ENCODE results near the gene SEMA3D.

The SEMA3D gene

DNA sequence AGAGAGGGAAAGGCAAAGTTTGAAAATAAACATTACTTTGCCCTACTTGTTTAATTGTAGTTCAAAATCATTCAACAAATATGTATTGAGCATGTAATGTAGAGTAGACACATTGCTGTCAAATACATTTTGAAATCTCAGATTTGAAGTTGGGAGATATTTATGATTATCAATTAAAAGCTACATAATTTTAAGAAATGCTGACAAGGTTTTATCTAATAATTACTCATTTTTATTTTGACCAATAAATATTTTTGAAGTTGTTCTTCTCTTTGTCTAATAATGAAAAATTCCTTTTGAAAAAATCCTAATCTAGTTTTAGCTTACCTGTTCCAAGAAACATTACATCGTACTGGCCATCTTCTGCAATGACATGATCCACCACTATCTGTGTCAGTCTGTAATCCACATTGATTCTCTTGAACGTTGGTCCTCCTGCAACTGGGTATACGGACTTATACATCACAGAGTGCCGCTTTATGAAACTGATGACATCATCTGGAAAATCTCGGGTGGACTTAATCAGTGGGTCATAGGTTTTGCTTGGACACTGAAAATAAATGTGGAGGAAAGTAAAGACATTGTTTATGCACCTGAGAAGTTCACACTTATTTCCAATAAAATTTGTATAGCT is 164.7 kb downstream of the SEMA3D start:
- Histone ChIP-seq H3K27ac (no peak overlapping the region), H3K4me3 (no peak overlapping the region)
- DNase-seq (ENCODE audit: low spot score): no peak
- TF ChIP-seq, protein P1, sequence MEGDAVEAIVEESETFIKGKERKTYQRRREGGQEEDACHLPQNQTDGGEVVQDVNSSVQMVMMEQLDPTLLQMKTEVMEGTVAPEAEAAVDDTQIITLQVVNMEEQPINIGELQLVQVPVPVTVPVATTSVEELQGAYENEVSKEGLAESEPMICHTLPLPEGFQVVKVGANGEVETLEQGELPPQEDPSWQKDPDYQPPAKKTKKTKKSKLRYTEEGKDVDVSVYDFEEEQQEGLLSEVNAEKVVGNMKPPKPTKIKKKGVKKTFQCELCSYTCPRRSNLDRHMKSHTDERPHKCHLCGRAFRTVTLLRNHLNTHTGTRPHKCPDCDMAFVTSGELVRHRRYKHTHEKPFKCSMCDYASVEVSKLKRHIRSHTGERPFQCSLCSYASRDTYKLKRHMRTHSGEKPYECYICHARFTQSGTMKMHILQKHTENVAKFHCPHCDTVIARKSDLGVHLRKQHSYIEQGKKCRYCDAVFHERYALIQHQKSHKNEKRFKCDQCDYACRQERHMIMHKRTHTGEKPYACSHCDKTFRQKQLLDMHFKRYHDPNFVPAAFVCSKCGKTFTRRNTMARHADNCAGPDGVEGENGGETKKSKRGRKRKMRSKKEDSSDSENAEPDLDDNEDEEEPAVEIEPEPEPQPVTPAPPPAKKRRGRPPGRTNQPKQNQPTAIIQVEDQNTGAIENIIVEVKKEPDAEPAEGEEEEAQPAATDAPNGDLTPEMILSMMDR (IDR thresholded peaks at IDR 0.05): no peak

DNA sequence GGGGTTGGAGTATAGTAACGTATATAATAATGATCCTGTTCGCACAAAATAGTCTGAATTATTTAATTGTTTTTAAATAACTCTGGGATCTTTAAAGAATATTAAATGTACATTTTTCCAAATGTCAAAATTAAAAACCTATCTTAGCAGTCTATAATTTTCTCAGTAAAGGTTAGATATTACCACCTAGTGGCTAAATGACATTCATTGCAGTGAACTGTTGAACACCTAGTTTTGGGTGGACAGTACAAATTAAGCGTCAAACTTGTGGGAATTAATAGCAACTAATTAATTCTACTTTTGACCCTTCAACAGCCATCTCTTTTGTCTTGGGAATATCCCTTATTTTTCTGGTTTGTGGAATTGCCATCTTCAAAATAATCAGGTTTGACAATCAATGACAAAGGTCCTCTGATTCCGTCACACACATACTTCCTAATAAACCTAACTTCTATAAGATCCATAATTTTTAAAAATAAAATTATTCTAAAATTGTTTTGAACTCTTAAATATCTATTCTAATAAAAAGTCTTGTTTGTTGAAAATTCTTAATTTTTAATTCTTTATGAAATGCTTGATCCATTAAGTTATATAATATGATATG is 165.7 kb downstream of the SEMA3D start:
- H3K4me3 ChIP-seq: no peak overlapping the region
- TF ChIP-seq, protein P1 (IDR thresholded peaks at IDR 0.05): no peak
- DNase-seq (ENCODE audit: low spot score): no peak
- H3K27ac ChIP-seq: no peak overlapping the region

DNA sequence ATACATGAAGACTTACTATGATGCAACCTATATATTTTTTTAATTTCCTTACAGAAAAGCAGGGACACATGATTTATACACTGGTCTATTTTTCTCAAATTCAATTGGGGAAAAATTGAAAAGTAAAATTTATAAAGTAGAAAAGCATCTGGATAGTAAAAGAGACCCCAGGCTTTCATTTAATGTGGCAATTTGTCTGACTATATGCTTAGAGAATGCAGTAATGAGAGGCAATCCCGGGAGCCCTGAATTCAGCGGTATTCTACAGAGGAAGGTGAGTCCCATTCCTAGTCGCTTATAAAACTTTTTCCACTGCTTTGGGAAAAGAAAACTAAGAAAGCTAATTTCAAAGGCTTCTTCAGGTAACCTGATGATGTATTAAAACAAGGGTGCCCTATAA is 167.1 kb downstream of the SEMA3D start:
- H3K4me3 ChIP-seq: no peak overlapping the region
- DNase-seq (ENCODE audit: low spot score): no peak
- H3K27ac ChIP-seq: no peak overlapping the region
- TF ChIP-seq, protein P1 (IDR thresholded peaks at IDR 0.05): no peak

DNA sequence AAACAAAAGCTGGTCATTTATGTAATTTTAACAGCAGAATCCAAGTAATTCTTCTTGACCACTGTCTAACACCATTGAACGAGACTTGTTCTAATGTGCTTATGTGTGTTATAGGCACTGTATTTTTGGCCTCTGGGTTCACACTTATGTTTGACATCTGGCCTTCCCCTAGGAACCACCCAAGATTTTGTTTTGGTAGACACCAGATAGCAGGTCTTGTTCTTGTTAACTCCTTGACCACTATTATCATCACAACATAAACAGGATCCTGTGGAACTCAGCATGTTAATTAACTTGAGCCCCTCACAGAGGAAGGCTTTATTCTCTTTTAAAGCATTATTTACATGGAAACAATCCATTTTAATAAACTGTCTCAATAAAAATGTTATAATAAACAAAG is 167.7 kb downstream of the SEMA3D start:
- H3K4me3 ChIP-seq: no peak overlapping the region
- no peak for DNase-seq (ENCODE audit: low spot score)
- H3K27ac ChIP-seq: no peak overlapping the region
- TF ChIP-seq, protein P1 (IDR thresholded peaks at IDR 0.05): no peak

DNA sequence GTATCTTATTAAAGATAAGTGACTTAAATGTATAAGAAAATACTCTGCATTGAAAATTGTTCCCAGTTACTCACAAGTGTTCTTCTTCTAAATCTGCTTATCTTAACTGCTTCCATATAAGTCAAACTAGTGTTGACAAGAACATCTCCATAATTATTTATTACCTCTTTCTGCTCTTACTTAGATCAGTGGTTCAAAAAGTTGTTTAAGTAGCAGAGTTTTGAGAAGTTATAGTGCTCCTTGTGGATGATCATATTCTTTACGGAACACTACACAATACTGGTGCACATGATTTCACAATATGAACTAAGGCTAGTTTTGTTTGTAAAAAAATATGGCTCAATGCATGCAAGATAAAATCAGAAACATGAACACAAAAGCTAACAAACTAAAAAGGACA is 168.4 kb downstream of the SEMA3D start:
- H3K4me3 ChIP-seq: no peak overlapping the region
- TF ChIP-seq, protein P1 (IDR thresholded peaks at IDR 0.05): no peak
- no peak overlapping the region for H3K27ac ChIP-seq
- DNase-seq (ENCODE audit: low spot score): no peak

DNA sequence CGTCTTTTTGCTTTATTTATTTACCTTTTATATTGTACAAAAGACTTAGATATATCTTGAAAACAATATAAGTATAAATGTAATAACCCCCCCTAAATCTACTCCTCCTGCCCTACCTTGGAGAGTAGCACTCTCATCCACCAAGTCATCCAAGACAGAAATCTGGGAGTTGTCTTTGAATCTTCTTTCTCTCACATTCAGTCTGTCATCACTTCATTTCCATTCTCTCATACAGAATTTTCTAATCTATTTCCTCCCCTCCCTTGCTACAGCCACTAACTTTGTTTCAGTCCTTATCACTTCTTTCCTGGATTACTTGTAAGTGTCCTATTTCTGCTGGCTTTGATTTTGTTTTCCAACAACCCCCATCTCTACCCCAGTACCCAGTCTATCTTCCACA is 170.6 kb downstream of the SEMA3D start:
- TF ChIP-seq, protein P1 (IDR thresholded peaks at IDR 0.05): no peak

More for the DNA sequence above, 170.6 kb downstream of the SEMA3D start:
- no peak for DNase-seq (ENCODE audit: low spot score)
- H3K4me3 ChIP-seq: no peak overlapping the region
- no peak overlapping the region for H3K27ac ChIP-seq
